Pancreas (tissue), 10 donors: ENCODE data around the gene PLEKHA8. TPM values are rescaled to one million over a fixed set of nuclear protein-coding genes. Genes with fewer than 3 reads are reported as not detected.

Experiments
- ATAC-seq, 4 donors: fragments of 200-7000 bp; cut with Tn5 transposase; one replicate each; pipeline versions ENCODE4 v1.8.0 to v1.9.1; 2020; ENCODE audit warnings: mild to moderate bottlenecking in 4 of 4, moderate library complexity in 4 of 4
- DNase-seq, 6 donors: peaks; one replicate each; pipeline ENCODE4 v3.0.0-alpha.2; 2020
- FAIRE-seq: peaks from 2 replicates; lab custom pipeline; 2012; peaks lifted over from hg19 to GRCh38; lab: Jason Lieb, UNC
- H3K27ac ChIP-seq, 4 donors: fragments of 200-600 bp; sonication (generic); 1 replicate in 3 of 4; 2 replicates in 1 of 4; pipeline versions ENCODE4 v1.5.0 to v1.8.0; 2020
- H3K27me3 ChIP-seq, 4 donors: fragments of 200-600 bp; one replicate each; pipeline ENCODE4 v1.8.0; 2021
- H3K36me3 ChIP-seq, 3 donors: fragments of 200-600 bp; sonication (generic) in 1 of 3; one replicate each; pipeline versions ENCODE4 v1.5.0 to v1.8.0; 2020 to 2021
- H3K4me1 ChIP-seq, 3 donors: fragments of 200-600 bp; one replicate each; pipeline ENCODE4 v1.8.0; 2021
- H3K4me3 ChIP-seq, 4 donors: fragments of 200-600 bp; sonication (generic) in 2 of 4; one replicate each; pipeline versions ENCODE4 v1.5.0 to v1.8.0; 2020 to 2021
- H3K9me3 ChIP-seq, 4 donors: fragments of 200-600 bp; one replicate each; pipeline ENCODE4 v1.8.0; 2021
- CTCF ChIP-seq, 4 donors: fragments of 200-600 bp; sonication (generic) in 3 of 4; IDR thresholded peaks; one replicate each; pipeline versions ENCODE4 v1.5.0 to v1.8.0; 2021; ENCODE audit warnings: antibody characterized with exemption in 4 of 4
- WGBS, 2 donors: extraction: QIAGEN DNeasy Blood & Tissue Kit; methylation state at CpG; one replicate each; pipeline ENCODE4 v1.1.7; 2013; 5-methylcytosine and 5-hydroxymethylcytosine counted together
- intact Hi-C, 3 donors: fragments of 100-400 bp; cut with DNase I; formaldehyde crosslinking; loops; one replicate each; pipeline versions ENCODE4 v1.11.1 to v1.14.2; 2022
- polyA plus RNA-seq, 2 donors: library from polyadenylated mRNA; stranded (reverse); fragments of 200-250 nt; gene quantifications; one replicate each; pipeline ENCODE4 v1.2.3, GENCODE V29; 2013
- total RNA-seq, 6 donors: library from RNA; stranded (reverse); fragmentation: NEBNext Ultra II Directional in 4 of 6; extraction: Animal tissue kit (Norgen Biotek cat#: 25700) in 4 of 6; gene quantifications; one replicate each; pipeline versions ENCODE4 v1.2.1 to v1.2.4, GENCODE V29; 2021 to 2023
- donor health status: healthy with polysubstance abuse.
- donor health status: DM: no; HTN: no; CAD: no; lungs with moderate emphysema.
- donor health status: DM: no; HTN: no; CAD: no.
- donor health status: control.
- donor health status: control.
- donor health status: Bipolar disorder and iron deficiency.
- donor health status: DM: yes; HTN: yes; CAD: no.
- donor health status: DM: no; HTN: no; CAD: no.
- donor health status: DM: no; HTN: no; CAD: no.
- donor health status: DM: yes; HTN: yes; CAD: no.

The PLEKHA8 gene
- total and polyA plus RNA-seq, 8 donors: 1.7 to 9.7 (median 4.3) TPM

DNA sequence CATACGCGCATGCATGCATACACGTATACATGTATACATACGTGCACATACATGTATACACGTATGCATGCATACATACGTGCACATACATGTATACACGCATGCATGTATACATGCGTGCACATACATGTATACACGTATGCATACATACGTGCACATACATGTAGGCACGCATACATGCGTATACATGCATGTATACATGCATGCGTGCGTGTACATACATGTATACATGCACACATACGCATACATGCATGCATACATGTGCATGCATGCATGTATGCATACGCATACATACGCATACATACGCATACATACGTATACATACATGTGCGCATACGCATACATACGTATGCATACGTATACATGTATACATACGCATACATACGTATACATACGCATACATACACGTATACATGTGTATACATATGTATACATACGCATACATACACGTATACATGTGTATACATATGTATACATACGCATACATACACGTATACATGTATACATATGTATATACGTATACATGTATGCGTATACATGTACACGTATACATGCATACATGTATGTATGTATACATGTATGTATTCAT, 87.6 kb downstream of the PLEKHA8 start:
- intact Hi-C loops: no loop called here
- TF ChIP-seq CTCF (IDR thresholded peaks at IDR 0.05): no peak
- no peak for ATAC-seq
- no peak for DNase-seq
- H3K36me3 ChIP-seq: no peaks in the 10 kb centered on the region
- H3K9me3 ChIP-seq: no peaks in the 10 kb centered on the region
- WGBS, 2 donors: 85 to 89% methylated on average over 29 to 34 of the region's 34 CpGs
- no peak for FAIRE-seq
- no peak overlapping the region for H3K4me3 ChIP-seq
- no peak overlapping the region for H3K27ac ChIP-seq
- no peaks in the 10 kb centered on the region for H3K4me1 ChIP-seq
- H3K27me3 ChIP-seq: no peaks in the 10 kb centered on the region

DNA sequence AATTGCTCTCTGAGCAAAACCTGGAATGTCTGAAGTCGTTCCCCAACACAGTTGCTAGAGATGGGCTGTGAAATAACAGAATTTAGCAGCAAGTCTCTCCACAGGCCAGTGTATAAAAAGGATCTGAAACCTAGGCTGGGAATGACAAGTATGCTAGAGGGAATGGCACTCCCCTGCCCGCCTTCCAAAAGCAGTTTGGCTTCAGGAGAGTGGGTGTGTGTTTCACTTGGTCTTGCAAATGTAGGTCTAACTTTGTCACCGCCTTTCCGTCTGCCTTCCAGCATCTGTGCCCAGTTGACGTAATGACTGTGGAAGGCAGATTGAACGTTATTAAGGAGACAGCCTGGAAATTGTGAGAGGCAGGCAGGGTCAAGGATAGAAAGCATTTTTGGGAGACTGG, 88.6 kb downstream of the PLEKHA8 start:
- H3K4me1 ChIP-seq: no peaks in the 10 kb centered on the region
- 79 to 84% methylated on average over 6 of the region's 6 CpGs for WGBS, 2 donors
- ATAC-seq: no peak
- TF ChIP-seq CTCF (IDR thresholded peaks at IDR 0.05): no peak
- no peaks in the 10 kb centered on the region for H3K9me3 ChIP-seq
- no peak for DNase-seq
- no peaks in the 10 kb centered on the region for H3K36me3 ChIP-seq
- intact Hi-C loops: no loop called here
- FAIRE-seq: no peak
- H3K4me3 ChIP-seq: no peak overlapping the region
- no peaks in the 10 kb centered on the region for H3K27me3 ChIP-seq
- H3K27ac ChIP-seq: no peak overlapping the region

- TF ChIP-seq CTCF (IDR thresholded peaks at IDR 0.05): no peak
- Histone ChIP-seq H3K27ac (no peak overlapping the region), H3K9me3 (no peaks in the 10 kb centered on the region), H3K4me3 (no peak overlapping the region), H3K4me1 (no peaks in the 10 kb centered on the region), H3K27me3 (no peaks in the 10 kb centered on the region), H3K36me3 (no peaks in the 10 kb centered on the region)
- intact Hi-C loops: no loop called here
- WGBS, 2 donors: 86 to 89% methylated on average over 4 of the region's 4 CpGs
- DNase-seq (no peak), FAIRE-seq (no peak), ATAC-seq (no peak)
Measured at GRCh38 chr7:30117896-30118295, 89.7 kb downstream of the PLEKHA8 start.

GRCh38 chr7:30119890-30120577, 91.8 kb downstream of the PLEKHA8 start:
- intact Hi-C loops: no loop called here
- no peaks in the 10 kb centered on the region for H3K27me3 ChIP-seq
- H3K4me3 ChIP-seq: no peak overlapping the region
- no peak overlapping the region for H3K27ac ChIP-seq
- no peak for TF ChIP-seq CTCF (IDR thresholded peaks at IDR 0.05)
- WGBS, 2 donors: 82 to 86% methylated on average over 4 of the region's 4 CpGs
- no peaks in the 10 kb centered on the region for H3K9me3 ChIP-seq
- FAIRE-seq (no peak), ATAC-seq (no peak), DNase-seq (no peak)
- no peaks in the 10 kb centered on the region for H3K4me1 ChIP-seq
- H3K36me3 ChIP-seq: no peaks in the 10 kb centered on the region
